Midbrain (tissue), 1 donor: ENCODE measurements around the gene CRISPLD2.

ENCODE experiments used
- DNase-seq: peaks from one replicate; lab custom pipeline; 2025; lab: John Stamatoyannopoulos, UW

CRISPLD2 gene

DNA sequence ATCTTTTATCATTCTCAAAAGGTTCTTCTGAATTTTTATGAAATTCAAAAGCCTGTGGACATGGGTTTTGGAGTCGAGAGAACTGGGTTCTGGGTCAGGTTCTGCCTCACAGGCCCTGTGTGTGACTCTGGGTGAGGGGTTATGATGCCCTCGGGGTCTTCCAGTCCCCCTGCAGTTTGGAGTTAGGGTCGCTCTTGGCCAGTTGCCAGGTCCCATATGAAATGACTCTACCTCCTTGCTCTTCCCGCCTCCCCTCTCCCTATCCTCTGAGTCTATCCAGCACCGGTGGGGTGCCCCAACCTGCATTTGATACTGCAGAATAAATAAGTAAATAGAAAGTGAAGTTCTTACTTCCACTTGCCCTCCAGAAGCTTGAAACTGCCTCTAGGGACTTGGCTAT, 137.4 kb downstream of the CRISPLD2 start:
- DNase-seq = no peak

DNA sequence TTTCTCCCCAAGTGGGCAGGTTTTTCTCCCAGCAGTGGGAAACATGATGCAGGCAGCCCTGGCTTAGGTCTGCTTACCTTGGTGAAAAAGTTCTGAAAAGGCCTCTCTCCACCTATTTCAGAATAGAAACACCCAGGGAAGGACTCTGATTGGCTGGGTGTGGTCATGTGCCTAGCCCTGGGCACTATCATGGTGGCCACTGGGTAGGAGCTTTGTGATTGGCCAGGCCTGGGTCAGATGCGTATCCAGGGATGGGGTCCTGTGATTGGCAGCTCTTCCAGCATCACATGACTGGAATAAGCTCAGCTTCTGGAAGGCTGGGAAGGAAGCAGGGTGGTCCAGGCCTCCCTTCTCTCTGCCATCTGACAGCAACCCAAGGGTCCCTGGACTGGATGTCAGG, 138.0 kb downstream of the CRISPLD2 start:
- no peak for DNase-seq
